ENCODE measurements around the gene GZMH.
A peak's percentile ranks its signal among the peaks of the same experiment; 100 is the strongest.
"Not testable (repeated sequence)": the region's sequence is repeated elsewhere in the genome, so short reads cannot be mapped to it uniquely, and the experiment has no call there.

The GZMH gene

DNA sequence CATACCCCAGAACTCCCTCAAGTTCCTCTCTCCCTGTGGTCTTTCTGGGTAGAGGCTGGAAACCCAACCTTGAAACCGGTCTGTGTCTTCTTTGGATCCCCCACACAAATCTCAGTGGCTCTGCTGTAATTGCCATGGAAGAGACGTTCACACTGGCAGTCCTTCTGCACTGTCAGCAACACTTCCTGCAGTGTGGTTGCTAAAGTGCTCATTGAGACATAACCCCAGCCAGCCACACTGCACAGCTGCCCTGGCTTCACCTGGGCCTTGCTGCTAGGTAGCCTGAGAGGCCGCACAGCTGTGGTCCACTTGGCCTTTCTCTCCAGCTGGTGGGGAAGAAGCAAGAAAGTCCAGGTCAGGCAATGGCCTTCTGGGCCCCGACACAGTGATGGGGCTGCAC is 2.4 kb downstream of the GZMH start:
- peaks cover 19% of the 10 kb centered on the region in 2 experiments for H3K4me1 ChIP-seq (ENCODE audit: control insufficient read depth in 1 of 2, insufficient read depth in 1 of 2, low read depth in 1 of 2, low read length in 1 of 2)
- TF ChIP-seq, protein P1, sequence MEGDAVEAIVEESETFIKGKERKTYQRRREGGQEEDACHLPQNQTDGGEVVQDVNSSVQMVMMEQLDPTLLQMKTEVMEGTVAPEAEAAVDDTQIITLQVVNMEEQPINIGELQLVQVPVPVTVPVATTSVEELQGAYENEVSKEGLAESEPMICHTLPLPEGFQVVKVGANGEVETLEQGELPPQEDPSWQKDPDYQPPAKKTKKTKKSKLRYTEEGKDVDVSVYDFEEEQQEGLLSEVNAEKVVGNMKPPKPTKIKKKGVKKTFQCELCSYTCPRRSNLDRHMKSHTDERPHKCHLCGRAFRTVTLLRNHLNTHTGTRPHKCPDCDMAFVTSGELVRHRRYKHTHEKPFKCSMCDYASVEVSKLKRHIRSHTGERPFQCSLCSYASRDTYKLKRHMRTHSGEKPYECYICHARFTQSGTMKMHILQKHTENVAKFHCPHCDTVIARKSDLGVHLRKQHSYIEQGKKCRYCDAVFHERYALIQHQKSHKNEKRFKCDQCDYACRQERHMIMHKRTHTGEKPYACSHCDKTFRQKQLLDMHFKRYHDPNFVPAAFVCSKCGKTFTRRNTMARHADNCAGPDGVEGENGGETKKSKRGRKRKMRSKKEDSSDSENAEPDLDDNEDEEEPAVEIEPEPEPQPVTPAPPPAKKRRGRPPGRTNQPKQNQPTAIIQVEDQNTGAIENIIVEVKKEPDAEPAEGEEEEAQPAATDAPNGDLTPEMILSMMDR (IDR thresholded peaks at IDR 0.05): no peak
- H3K27me3 ChIP-seq: no peaks in the 10 kb centered on the region
- H3K27ac ChIP-seq: no peak overlapping the region
- no peak overlapping the region for H3K4me3 ChIP-seq (ENCODE audit: low read depth in 1 of 2, low read length in 1 of 2)
- H3K9me3 ChIP-seq: no peaks in the 10 kb centered on the region
- no peaks in the 10 kb centered on the region for H3K36me3 ChIP-seq

DNA sequence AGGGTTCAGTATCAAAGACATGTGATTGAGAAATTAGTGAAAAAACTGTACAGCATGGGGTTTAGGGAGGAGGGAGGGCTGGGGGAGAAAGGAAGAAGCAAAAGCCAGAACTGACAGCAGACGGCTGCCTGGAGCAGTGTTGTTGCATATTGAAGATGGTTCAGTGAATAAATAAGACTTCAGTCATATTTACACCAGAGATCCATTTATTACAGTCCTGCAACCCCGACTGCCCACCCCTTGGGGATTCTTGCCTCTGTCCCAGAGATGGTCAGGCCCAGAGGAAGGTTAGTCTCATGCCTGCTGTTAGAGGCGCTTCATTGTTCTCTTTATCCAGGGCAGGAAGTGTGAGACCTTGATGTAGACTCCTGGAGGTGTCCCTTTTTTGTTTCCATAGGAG is 3.2 kb downstream of the GZMH start:
- Histone ChIP-seq H3K27ac (no peak overlapping the region), H3K9me3 (no peaks in the 10 kb centered on the region), H3K36me3 (no peaks in the 10 kb centered on the region), H3K4me3 (ENCODE audit: low read depth in 1 of 2, low read length in 1 of 2) (no peak overlapping the region), H3K27me3 (no peaks in the 10 kb centered on the region), H3K4me1 (ENCODE audit: control insufficient read depth in 1 of 2, insufficient read depth in 1 of 2, low read depth in 1 of 2, low read length in 1 of 2) (peaks cover 19% of the 10 kb centered on the region in 2 experiments)
- TF ChIP-seq, protein P1 (IDR thresholded peaks at IDR 0.05): no peak

DNA sequence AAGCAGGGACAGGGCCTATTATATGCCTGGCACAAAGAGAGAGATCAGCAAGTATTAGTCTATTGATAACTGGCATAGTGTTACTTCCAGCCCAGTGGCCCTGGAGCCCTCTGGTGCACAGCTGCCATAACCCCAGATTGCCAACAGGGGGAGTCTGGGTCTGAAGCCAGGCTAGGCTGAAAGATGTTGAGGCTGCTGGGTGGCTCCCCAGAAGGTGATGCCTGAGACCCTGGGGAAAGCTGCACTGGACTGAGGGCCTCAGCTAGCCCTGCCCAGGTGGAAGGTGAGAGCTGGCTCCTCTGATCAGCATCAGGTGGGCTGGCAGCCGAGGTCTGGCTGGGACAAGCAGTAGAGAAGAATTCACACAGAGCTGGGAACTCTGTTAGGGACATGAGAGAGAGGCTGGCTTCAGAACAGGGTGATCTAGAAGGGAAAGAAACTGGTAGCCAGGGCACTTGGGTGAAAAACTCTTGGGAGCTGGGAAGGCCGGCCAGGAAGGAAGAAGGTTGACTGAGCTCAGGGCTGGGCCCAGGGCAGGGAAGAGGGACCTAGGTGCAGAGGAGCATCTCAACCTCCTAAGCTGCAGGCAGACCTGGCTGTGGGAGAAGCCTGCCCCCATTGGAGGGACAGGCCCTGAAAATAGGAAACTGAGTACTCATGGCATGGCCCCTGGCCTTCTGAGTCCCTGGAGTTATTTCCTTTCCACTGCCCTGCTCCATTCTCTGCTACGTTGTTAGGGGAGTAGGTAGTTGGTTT is 3.9 kb downstream of the GZMH start:
- no peak overlapping the region for H3K27ac ChIP-seq
- no peak overlapping the region for H3K4me3 ChIP-seq (ENCODE audit: low read depth in 1 of 2, low read length in 1 of 2)
- peaks cover 19% of the 10 kb centered on the region in 2 experiments for H3K4me1 ChIP-seq (ENCODE audit: control insufficient read depth in 1 of 2, insufficient read depth in 1 of 2, low read depth in 1 of 2, low read length in 1 of 2)
- TF ChIP-seq, protein P1 (IDR thresholded peaks at IDR 0.05): peak; percentile 28
- H3K27me3 ChIP-seq: no peaks in the 10 kb centered on the region
- H3K36me3 ChIP-seq: no peaks in the 10 kb centered on the region
- no peaks in the 10 kb centered on the region for H3K9me3 ChIP-seq

DNA sequence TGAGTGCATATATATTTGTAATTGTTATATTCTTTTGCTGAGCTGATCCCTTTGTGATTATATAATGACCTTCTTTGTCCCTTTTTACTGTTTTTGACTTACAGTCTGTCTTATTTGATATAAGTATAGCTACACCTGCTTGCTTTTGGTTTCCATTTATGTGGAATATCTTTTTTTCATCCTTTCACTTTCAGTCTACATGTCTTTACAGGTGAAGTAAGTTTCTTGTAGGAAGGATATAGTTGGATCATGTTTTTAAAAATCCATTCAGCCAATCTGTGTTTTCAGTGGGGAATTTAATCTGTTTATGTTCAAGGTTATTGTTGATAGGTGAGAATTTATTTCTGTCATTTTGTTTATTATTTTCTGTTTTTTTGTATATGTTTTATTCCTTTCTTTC is 12.1 kb downstream of the GZMH start:
- Histone ChIP-seq H3K4me1 (ENCODE audit: control insufficient read depth in 1 of 2, insufficient read depth in 1 of 2, low read depth in 1 of 2, low read length in 1 of 2) (peaks cover 3 to 6% of the 10 kb centered on the region in 2 experiments), H3K36me3 (no peaks in the 10 kb centered on the region), H3K27me3 (no peaks in the 10 kb centered on the region), H3K4me3 (ENCODE audit: low read depth in 1 of 2, low read length in 1 of 2) (no peak overlapping the region), H3K27ac (no peak overlapping the region), H3K9me3 (no peaks in the 10 kb centered on the region)
- TF ChIP-seq, protein P1 (IDR thresholded peaks at IDR 0.05): no peak

DNA sequence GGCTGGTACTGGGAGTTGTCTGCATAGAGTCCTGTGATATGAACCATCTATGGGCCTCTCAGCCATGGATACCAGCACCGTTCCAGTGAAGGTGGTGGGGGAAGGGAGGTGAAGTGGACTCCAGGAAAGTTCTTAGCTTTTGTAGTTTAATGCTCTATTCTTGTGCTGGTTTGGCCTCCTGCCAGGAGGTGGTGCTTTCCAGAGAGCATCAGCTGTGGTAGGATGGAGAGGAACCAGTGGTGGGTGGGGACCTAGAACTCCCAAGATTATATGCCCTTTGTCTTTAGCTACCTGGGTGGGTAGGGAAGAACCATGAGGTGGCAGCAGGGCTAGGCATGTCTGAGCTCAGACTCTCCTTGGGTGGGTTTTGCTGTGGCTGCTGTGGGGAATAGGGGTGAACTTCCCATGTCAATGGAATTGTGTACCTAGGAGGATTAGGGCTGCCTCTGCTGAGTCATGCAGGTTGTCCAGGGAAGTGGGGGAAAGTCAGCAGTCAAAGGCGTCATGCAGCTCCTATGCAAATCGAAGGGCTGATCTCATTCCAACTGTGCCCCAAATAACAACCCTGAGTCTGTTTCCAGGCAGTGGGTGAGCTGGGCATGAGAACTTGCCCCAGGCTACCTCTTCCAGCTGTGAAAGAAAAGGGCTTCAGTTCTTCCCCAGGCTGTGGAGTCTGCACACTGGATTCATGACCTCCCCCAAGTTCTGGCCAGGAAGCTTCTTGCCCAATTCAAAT is 14.2 kb downstream of the GZMH start:
- Histone ChIP-seq H3K9me3 (no peaks in the 10 kb centered on the region), H3K36me3 (no peaks in the 10 kb centered on the region), H3K4me3 (ENCODE audit: low read depth in 1 of 2, low read length in 1 of 2) (no peak overlapping the region), H3K27ac (no peak overlapping the region), H3K27me3 (no peaks in the 10 kb centered on the region), H3K4me1 (ENCODE audit: control insufficient read depth in 1 of 2, insufficient read depth in 1 of 2, low read depth in 1 of 2, low read length in 1 of 2) (peaks cover 3 to 6% of the 10 kb centered on the region in 2 experiments)
- TF ChIP-seq, protein P1 (IDR thresholded peaks at IDR 0.05): no peak

DNA sequence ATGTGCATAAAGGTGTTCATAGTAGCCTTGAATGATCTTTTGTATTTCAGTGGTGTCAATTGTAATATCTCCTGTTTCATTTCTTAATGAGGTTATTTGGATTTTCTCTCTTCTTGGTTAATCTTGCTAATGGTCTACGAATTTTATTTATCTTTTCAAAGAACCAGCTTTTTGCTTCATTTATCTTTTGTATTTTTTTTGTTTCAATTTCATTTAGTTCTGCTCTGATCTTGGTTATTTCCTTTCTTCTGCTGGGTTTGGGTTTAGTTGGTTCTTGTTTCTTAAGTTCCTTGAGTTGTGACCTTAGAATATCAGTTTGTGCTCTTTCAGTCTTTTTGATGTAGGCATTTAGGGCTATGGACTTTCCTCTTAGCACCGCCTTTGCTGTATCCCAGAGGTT is 18.5 kb downstream of the GZMH start:
- not testable (repeated sequence) for H3K9me3 ChIP-seq; H3K4me1 ChIP-seq (ENCODE audit: control insufficient read depth in 1 of 2, insufficient read depth in 1 of 2, low read depth in 1 of 2, low read length in 1 of 2); H3K27me3 ChIP-seq; H3K27ac ChIP-seq; H3K36me3 ChIP-seq; H3K4me3 ChIP-seq (ENCODE audit: low read depth in 1 of 2, low read length in 1 of 2)

DNA sequence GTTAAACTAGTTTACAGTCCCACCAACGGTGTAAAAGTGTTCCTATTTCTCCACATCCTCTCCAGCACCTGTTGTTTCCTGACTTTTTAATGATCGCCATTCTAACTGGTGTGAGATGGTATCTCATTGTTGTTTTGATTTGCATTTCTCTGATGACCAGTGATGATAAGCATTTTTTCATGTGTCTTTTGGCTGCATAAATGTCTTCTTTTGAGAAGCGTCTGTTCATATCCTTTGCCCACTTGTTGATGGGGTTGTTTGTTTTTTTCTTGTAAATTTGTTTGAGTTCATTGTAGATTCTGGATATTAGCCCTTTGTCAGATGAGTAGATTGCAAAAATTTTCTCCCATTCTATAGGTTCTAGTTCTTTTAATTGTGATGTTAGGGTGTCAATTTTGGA is 25.1 kb downstream of the GZMH start:
- H3K4me1 ChIP-seq (ENCODE audit: control insufficient read depth in 1 of 2, insufficient read depth in 1 of 2, low read depth in 1 of 2, low read length in 1 of 2): peaks cover 7 to 18% of the 10 kb centered on the region in 2 experiments
- not testable (repeated sequence) for H3K27ac ChIP-seq; H3K27me3 ChIP-seq; H3K4me3 ChIP-seq (ENCODE audit: low read depth in 1 of 2, low read length in 1 of 2); H3K36me3 ChIP-seq; H3K9me3 ChIP-seq
